Neutrophil (primary cell): ENCODE measurements around the gene LYSMD3.

Experiments
- H3K27ac ChIP-seq: fragments of 200-600 bp; sonication (generic); 2 replicates; pipeline ENCODE4 v1.5.1; 2016; ENCODE audit warnings: mild to moderate bottlenecking, moderate library complexity
- H3K27me3 ChIP-seq: fragments of 200-600 bp; sonication (generic); 2 replicates; pipeline ENCODE4 v1.6.0; 2016; ENCODE audit warnings: mild to moderate bottlenecking
- H3K36me3 ChIP-seq: fragments of 200-600 bp; sonication (generic); 2 replicates; pipeline ENCODE4 v1.5.1; 2017
- H3K4me1 ChIP-seq, 2 experiments: fragments of 200-600 bp in 1 of 2; sonication (generic) in 1 of 2; 1 replicate in 1 of 2; 2 replicates in 1 of 2; pipeline versions ENCODE4 v1.5.1 to v1.6.1; 2013 to 2016; ENCODE audit warnings: low read depth in 1 of 2, low read length in 1 of 2, mild to moderate bottlenecking in 1 of 2, moderate library complexity in 1 of 2; ENCODE audit not compliant: control insufficient read depth in 1 of 2, insufficient read depth in 1 of 2
- H3K4me3 ChIP-seq, 2 experiments: fragments of 200-600 bp in 1 of 2; sonication (generic) in 1 of 2; 1 replicate in 1 of 2; 2 replicates in 1 of 2; pipeline ENCODE4 v1.5.1; 2013 to 2016; ENCODE audit warnings: low read depth in 1 of 2, low read length in 1 of 2, mild to moderate bottlenecking in 1 of 2, moderate library complexity in 1 of 2
- H3K9me3 ChIP-seq: fragments of 200-600 bp; sonication (generic); 2 replicates; pipeline ENCODE4 v1.5.1; 2016
- CTCF ChIP-seq: fragments of 200-600 bp; sonication (generic); IDR thresholded peaks from 2 replicates; pipeline ENCODE4 v1.5.1; 2016; ENCODE audit warnings: antibody characterized with exemption

Gene LYSMD3

DNA sequence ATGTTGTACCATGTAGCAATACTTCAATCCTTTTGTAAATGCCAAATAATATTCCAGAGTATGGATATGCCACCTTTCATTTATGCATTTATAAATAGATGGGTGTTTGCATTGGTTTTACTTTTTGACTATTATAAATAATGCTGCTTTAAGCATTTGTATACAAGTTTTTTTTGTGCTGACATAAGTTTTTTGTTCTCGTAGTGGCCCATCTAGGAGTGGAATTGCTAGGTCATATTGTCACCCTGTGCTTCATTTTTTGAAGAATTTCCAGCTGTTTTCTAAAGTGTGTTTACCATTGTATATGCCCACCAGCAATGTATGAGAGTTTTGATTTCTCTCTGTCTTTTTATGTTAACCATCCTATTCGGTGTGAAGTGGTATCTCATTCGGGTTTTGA lies 36.1 kb upstream of the LYSMD3 start:
- no peaks in the 10 kb centered on the region for H3K9me3 ChIP-seq
- H3K4me1 ChIP-seq, result no peaks in the 10 kb centered on the region
- H3K27ac ChIP-seq, result no peak overlapping the region
- no peak overlapping the region for H3K4me3 ChIP-seq
- no peaks in the 10 kb centered on the region for H3K36me3 ChIP-seq
- no peak for TF ChIP-seq CTCF
- H3K27me3 ChIP-seq, result peaks cover 30% of the 10 kb centered on the region

- Histone ChIP-seq H3K4me1 (peaks cover 0 to 9% of the 10 kb centered on the region in 2 experiments), H3K27ac (no peak overlapping the region), H3K9me3 (no peaks in the 10 kb centered on the region), H3K4me3 (no peak overlapping the region), H3K27me3 (peaks cover 54% of the 10 kb centered on the region), H3K36me3 (no peaks in the 10 kb centered on the region)
- no peak for TF ChIP-seq CTCF
These were observed 33.7 kb upstream of the LYSMD3 start for GRCh38 chr5:90563108-90563507.

- Histone ChIP-seq H3K27me3 (peaks cover 62% of the 10 kb centered on the region), H3K9me3 (no peaks in the 10 kb centered on the region), H3K27ac (no peak overlapping the region), H3K4me3 (no peak overlapping the region), H3K4me1 (peaks cover 0 to 9% of the 10 kb centered on the region in 2 experiments), H3K36me3 (no peaks in the 10 kb centered on the region)
- no peak for TF ChIP-seq CTCF
These were observed 33.0 kb upstream of the LYSMD3 start for GRCh38 chr5:90562341-90562740.

DNA sequence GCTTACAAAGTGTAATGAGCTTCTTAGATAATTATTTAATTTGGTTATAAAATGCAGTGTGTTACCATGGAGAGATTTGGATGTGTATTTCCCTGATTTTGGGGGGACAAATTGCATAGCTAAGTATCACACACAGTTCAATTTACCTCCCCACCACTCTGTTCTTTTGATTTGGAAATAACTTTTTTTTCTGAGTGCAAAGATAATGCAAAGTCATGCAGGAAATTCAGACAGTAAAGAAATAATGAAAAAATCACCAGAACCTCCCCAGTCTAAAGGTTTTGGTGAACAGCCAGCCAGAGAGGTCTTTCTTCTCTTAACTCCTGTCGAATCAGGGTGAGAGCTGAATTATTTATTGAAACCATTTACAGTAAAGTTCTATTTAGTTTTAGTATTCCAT lies 32.4 kb upstream of the LYSMD3 start:
- no peaks in the 10 kb centered on the region for H3K9me3 ChIP-seq
- H3K27ac ChIP-seq, result no peak overlapping the region
- H3K4me1 ChIP-seq, result peaks cover 0 to 9% of the 10 kb centered on the region in 2 experiments
- peaks cover 68% of the 10 kb centered on the region for H3K27me3 ChIP-seq
- no peak overlapping the region for H3K4me3 ChIP-seq
- no peaks in the 10 kb centered on the region for H3K36me3 ChIP-seq
- no peak for TF ChIP-seq CTCF

DNA sequence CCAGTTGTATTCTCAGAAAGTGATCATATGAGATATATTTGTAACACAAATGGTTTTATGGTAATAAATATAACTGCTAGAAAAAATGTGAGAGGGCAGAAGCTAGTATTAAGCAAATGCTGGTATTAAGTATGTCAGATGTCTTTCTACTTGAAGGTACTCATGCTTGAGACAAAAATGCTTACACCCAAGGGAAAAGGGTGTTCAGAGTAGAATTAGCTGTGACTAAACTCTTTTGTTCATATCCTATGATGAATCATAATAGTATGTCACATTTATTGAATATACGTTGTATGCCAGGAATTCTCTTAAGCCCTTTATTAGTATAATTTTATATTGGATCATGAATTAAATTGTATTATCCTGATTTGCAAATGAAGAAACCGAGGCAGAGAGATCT lies 31.4 kb upstream of the LYSMD3 start:
- H3K4me1 ChIP-seq, result peaks cover 0 to 9% of the 10 kb centered on the region in 2 experiments
- no peaks in the 10 kb centered on the region for H3K9me3 ChIP-seq
- no peak for TF ChIP-seq CTCF
- peaks cover 78% of the 10 kb centered on the region for H3K27me3 ChIP-seq
- H3K36me3 ChIP-seq, result no peaks in the 10 kb centered on the region
- H3K27ac ChIP-seq, result no peak overlapping the region
- no peak overlapping the region for H3K4me3 ChIP-seq
